MCF 10A (cell line): ENCODE results near the gene THOC7. TPM values are rescaled to one million over a fixed set of nuclear protein-coding genes. Genes with fewer than 3 reads are reported as not detected.

Experiments used
- BruUV-seq: library from RNA; stranded (reverse); fragments of 400-500 nt; replicated peaks from 2 replicates; lab custom pipeline; 2021; lab: Mats Ljungman, UMichigan
- CTCF ChIA-PET: fragments of 300-600 bp; sonication (Branson Sonifier 250); formaldehyde crosslinking; extraction: SDS; loops from one replicate; lab custom pipeline; 2021; ENCODE audit warnings: antibody characterized with exemption, inconsistent platforms; lab: Yijun Ruan, JAX
- POLR2A ChIA-PET: fragments of 300-600, 350-650 bp; sonication (Branson Sonifier 250); formaldehyde crosslinking; extraction: SDS; loops from one replicate; lab custom pipeline; 2020; ENCODE audit warnings: antibody characterized with exemption, inconsistent platforms; lab: Yijun Ruan, JAX
- DNase-seq: peaks from one replicate; pipeline ENCODE4 v3.0.0-alpha.2; 2018; ENCODE audit not compliant: unreplicated experiment
- H3K27ac Mint-ChIP-seq: one replicate; pipeline ENCODE4 v1.8.0; 2022; ENCODE audit warnings: mild to moderate bottlenecking, low read depth, mixed read lengths; ENCODE audit not compliant: unreplicated experiment
- H3K27me3 Mint-ChIP-seq: one replicate; pipeline ENCODE4 v1.8.0; 2022; ENCODE audit warnings: mixed read lengths; ENCODE audit not compliant: insufficient read depth, unreplicated experiment
- H3K36me3 Mint-ChIP-seq: one replicate; pipeline ENCODE4 v1.8.0; 2022; ENCODE audit warnings: mild to moderate bottlenecking, moderate library complexity, mixed read lengths; ENCODE audit not compliant: insufficient read depth, unreplicated experiment
- H3K4me1 Mint-ChIP-seq: one replicate; pipeline ENCODE4 v1.8.0; 2022; ENCODE audit warnings: mixed read lengths; ENCODE audit not compliant: insufficient read depth, unreplicated experiment
- H3K4me3 Mint-ChIP-seq: one replicate; pipeline ENCODE4 v1.8.0; 2022; ENCODE audit warnings: mild to moderate bottlenecking, moderate library complexity, mixed read lengths; ENCODE audit not compliant: unreplicated experiment
- H3K9me3 Mint-ChIP-seq: one replicate; pipeline ENCODE4 v1.8.0; 2022; ENCODE audit warnings: mixed read lengths; ENCODE audit not compliant: unreplicated experiment
- intact Hi-C: fragments of 100-400 bp; cut with micrococcal nuclease; formaldehyde crosslinking; loops from 2 replicates; pipeline ENCODE4 v1.14.1; 2022
- total RNA-seq: library from RNA; stranded (reverse); gene quantifications from 2 replicates; pipeline ENCODE4 v1.2.3, GENCODE V29; 2022
- TF ChIP-seq, protein P1 (sequence below): fragments of 200-600 bp; IDR thresholded peaks from one replicate; pipeline ENCODE4 v1.8.0; 2022; ENCODE audit warnings: antibody characterized with exemption, mild to moderate bottlenecking; ENCODE audit not compliant: unreplicated experiment

THOC7 gene
- total RNA-seq, 1 experiment from 2014 or later: 117 TPM

DNA sequence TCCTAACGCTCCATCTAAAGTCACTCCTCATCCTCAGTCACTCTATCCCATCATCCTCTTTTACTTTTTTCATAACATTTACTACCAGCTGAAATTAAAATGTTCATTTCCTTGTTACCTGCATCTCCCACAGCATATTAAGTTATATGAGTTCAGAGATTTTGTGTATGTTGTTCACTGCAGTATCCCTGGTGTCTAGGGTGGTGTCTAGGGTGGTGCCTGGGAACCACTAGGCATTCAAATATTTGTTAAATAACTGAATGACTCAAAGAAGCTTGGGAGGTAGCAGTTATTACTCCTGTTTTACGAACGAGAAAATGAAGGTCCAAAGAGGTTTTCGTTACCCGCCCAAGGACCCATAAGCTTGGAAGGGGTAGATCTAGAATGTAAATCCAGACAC, 46.4 kb downstream of the THOC7 start:
- H3K9me3 Mint-ChIP-seq: no peaks in the 10 kb centered on the region
- no peak for DNase-seq
- intact Hi-C loops: loop anchor here (5.0 kb wide), 1 partner anchor 175 kb away; no protein-coding TSS in a partner anchor
- H3K4me3 Mint-ChIP-seq: no peak overlapping the region
- BruUV-seq: no TSS peak
- no peaks in the 10 kb centered on the region for H3K27me3 Mint-ChIP-seq
- POLR2A ChIA-PET: no interaction called here
- CTCF ChIA-PET: interaction anchor here (0.8 to 16.7 kb wide), 10 partner anchors 13 to 473 kb away, joined by 3 to 401 read pairs (median 8); no protein-coding TSS in a partner anchor
- TF ChIP-seq, protein P1, sequence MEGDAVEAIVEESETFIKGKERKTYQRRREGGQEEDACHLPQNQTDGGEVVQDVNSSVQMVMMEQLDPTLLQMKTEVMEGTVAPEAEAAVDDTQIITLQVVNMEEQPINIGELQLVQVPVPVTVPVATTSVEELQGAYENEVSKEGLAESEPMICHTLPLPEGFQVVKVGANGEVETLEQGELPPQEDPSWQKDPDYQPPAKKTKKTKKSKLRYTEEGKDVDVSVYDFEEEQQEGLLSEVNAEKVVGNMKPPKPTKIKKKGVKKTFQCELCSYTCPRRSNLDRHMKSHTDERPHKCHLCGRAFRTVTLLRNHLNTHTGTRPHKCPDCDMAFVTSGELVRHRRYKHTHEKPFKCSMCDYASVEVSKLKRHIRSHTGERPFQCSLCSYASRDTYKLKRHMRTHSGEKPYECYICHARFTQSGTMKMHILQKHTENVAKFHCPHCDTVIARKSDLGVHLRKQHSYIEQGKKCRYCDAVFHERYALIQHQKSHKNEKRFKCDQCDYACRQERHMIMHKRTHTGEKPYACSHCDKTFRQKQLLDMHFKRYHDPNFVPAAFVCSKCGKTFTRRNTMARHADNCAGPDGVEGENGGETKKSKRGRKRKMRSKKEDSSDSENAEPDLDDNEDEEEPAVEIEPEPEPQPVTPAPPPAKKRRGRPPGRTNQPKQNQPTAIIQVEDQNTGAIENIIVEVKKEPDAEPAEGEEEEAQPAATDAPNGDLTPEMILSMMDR: no peak
- no peaks in the 10 kb centered on the region for H3K36me3 Mint-ChIP-seq
- H3K4me1 Mint-ChIP-seq: peaks cover 4% of the 10 kb centered on the region
- H3K27ac Mint-ChIP-seq: no peak overlapping the region

DNA sequence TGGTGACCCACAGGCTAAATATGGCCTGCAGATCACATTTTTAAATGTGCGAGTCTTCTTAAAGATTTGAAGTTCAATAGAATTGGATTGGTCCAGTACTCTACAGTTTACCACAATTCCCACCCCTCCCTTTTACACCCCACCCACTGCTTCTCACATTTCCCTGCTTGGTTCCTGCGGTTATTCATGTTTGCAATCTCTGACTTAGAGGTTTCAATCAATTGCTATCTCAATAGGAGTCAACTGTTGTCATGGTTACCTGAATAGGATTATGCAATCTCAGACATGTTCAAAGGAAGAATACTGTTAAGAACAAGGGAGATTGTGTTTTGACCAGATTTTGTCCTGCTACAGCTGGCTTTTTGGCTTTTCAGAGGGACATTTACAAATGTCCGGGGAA, 49.4 kb downstream of the THOC7 start:
- BruUV-seq: no TSS peak
- intact Hi-C loops: no loop called here

DNA sequence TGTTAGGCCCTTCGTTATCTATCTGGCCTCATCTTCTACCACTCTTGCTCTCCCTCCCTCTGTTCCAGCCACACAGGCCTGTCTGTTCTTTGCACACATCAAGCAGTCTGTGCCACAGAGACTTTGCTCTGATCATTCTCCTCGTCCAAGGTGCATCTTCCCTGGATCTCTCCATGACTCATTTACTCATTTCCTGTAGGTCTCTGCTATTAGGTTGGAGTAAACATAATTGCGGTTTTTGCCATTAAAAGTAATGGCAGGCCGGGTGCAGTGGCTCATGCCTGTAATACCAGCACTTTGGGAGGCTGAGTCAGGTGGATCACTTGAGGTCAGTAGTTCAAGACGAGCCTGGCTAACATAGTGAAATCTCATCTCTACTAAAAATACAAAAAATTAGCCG, 54.0 kb downstream of the THOC7 start:
- no TSS peak for BruUV-seq
- Mint-ChIP-seq H3K36me3 (no peaks in the 10 kb centered on the region), H3K4me3 (no peak overlapping the region), H3K9me3 (no peaks in the 10 kb centered on the region), H3K27me3 (peaks cover 3% of the 10 kb centered on the region), H3K4me1 (peaks cover 13% of the 10 kb centered on the region), H3K27ac (no peak overlapping the region)
- ChIA-PET POLR2A (no interaction called here), CTCF (no interaction called here)
- peak; percentile 66 for DNase-seq
- TF ChIP-seq, protein P1: no peak
- intact Hi-C loops: no loop called here

More for the DNA sequence above, 49.4 kb downstream of the THOC7 start:
- DNase-seq: no peak
- Mint-ChIP-seq H3K36me3 (no peaks in the 10 kb centered on the region), H3K9me3 (no peaks in the 10 kb centered on the region), H3K4me3 (no peak overlapping the region), H3K4me1 (peaks cover 14% of the 10 kb centered on the region), H3K27ac (no peak overlapping the region), H3K27me3 (no peaks in the 10 kb centered on the region)
- TF ChIP-seq, protein P1: no peak
- CTCF ChIA-PET: interaction anchor here (1.6 to 16.7 kb wide), 2 partner anchors 11 to 461 kb away, joined by 6 to 401 read pairs; no protein-coding TSS in a partner anchor
- POLR2A ChIA-PET: no interaction called here

DNA sequence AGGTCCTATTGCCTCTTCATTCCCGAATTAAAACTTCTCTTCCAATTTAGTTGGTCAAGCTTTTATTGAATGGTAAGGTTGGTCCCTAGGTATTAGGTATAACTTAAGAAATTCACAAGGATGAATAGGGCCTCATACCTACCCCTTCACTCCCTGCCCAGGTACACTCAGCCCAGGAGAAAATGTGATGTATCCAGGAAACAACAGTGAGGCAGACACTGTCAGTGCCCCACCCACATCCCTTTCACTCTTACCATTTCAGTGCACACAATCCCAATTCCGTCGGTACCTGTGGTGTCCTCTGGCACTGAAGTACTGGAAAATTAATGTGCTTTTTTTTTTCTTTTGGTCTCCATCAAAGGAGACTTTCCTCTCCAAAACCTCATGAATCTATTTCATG, 55.0 kb downstream of the THOC7 start:
- no peaks in the 10 kb centered on the region for H3K36me3 Mint-ChIP-seq
- ChIA-PET POLR2A (no interaction called here), CTCF (interaction anchor here (1.3 to 8.6 kb wide), 3 partner anchors 11 to 459 kb away, joined by 6 to 60 read pairs (median 6); partner anchors contain the start of gene C3orf49)
- no peak for DNase-seq
- peaks cover 10% of the 10 kb centered on the region for H3K4me1 Mint-ChIP-seq
- peaks cover 11% of the 10 kb centered on the region for H3K27me3 Mint-ChIP-seq
- BruUV-seq: no TSS peak
- no peak overlapping the region for H3K27ac Mint-ChIP-seq
- intact Hi-C loops: no loop called here
- no peak overlapping the region for H3K4me3 Mint-ChIP-seq
- TF ChIP-seq, protein P1: no peak
- H3K9me3 Mint-ChIP-seq: no peaks in the 10 kb centered on the region
